Erythroblast (primary cell): ENCODE data around the gene SMIM23.
"Not testable (repeated sequence)": the region's sequence is repeated elsewhere in the genome, so short reads cannot be mapped to it uniquely, and the experiment has no call there.

ENCODE experiments used
- DNase-seq, 2 experiments: peaks; one replicate each; lab custom pipeline; 2025; lab: John Stamatoyannopoulos, UW
- GATA1 ChIP-seq: IDR thresholded peaks from 2 replicates; pipeline ENCODE4 v1.6.1; 2011; ENCODE audit warnings: low read depth, mild to moderate bottlenecking, control low read depth, low read length, moderate library complexity
- POLR2A ChIP-seq: IDR thresholded peaks from 2 replicates; pipeline ENCODE4 v1.6.1; 2011; ENCODE audit warnings: mild to moderate bottlenecking, low read length

The SMIM23 gene

DNA sequence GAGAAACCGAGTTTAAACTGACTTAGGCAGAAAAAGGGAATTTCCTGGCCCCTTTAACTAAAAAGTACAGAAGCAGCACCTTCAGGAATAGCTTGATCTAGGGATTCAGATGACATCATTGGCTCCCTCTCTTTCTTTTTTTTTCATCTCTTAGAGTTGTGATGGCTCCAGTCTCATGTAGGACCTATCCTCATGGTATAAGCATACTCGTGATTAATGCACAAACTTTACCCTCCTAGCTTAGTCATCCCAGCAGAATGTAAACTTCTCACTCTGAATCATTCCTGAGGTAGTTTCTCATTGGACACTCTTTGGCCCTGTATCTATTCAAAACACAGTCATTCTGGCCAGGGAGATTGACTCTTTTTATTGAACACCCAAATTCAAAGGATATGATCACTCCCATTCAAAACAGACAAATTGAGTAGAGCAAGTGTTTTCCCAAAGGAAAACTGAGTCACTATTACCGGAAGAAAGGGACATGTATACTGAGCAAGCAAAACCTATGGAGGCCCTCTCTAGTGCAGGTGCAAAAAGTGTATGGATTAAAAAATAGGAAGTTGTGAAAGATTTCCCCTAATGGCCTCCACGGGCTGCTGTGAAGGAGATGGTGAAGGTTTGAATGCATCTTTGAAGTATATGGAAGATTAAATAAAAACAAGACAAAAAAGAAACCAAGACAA lies 27.6 kb upstream of the SMIM23 start:
- TF ChIP-seq POLR2A (no peak), GATA1 (no peak)
- DNase-seq = no peak

GRCh38 chr5:171759777-171760176 lies 25.8 kb upstream of the SMIM23 start:
- TF ChIP-seq GATA1 = no peak
- TF ChIP-seq POLR2A = no peak
- DNase-seq = no peak

- TF ChIP-seq GATA1 = no peak
- no peak for TF ChIP-seq POLR2A
- no peak for DNase-seq
Observed at GRCh38 chr5:171762021-171762608, 23.5 kb upstream of the SMIM23 start.

- no peak for DNase-seq
- TF ChIP-seq POLR2A (no peak), GATA1 (no peak)
Observed at GRCh38 chr5:171762903-171763302, 22.7 kb upstream of the SMIM23 start.

GRCh38 chr5:171764265-171764664 lies 21.4 kb upstream of the SMIM23 start:
- DNase-seq = no peak
- TF ChIP-seq POLR2A = no peak
- no peak for TF ChIP-seq GATA1

- TF ChIP-seq GATA1 (no peak), POLR2A (no peak)
- DNase-seq = no peak
Observed at GRCh38 chr5:171766875-171767274, 18.7 kb upstream of the SMIM23 start.

GRCh38 chr5:171770153-171770552 lies 15.5 kb upstream of the SMIM23 start:
- DNase-seq = no peak
- no peak for TF ChIP-seq GATA1
- TF ChIP-seq POLR2A = no peak

GRCh38 chr5:171771856-171772255 lies 13.8 kb upstream of the SMIM23 start:
- no peak for DNase-seq
- TF ChIP-seq POLR2A (no peak), GATA1 (no peak)

DNA sequence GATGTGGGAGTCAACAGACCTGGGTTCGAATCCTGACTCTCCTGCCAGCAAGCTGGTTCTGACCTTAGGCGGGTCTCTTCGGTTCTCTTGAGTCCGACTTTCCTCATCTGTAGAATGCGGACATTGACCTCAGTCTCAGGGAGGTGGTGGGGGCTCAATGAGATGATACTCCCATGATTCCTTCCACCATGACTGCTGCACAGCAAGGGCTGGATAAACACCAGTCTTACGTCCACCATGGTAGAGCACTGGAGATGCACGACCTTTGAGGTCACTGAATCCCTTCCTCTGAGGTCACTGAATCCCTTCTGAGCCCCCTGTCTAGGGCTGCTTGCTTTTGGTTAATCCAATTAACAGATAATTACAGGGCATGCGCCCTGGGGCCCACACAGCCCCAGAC lies 12.5 kb upstream of the SMIM23 start:
- no peak for DNase-seq
- no peak for TF ChIP-seq POLR2A

DNA sequence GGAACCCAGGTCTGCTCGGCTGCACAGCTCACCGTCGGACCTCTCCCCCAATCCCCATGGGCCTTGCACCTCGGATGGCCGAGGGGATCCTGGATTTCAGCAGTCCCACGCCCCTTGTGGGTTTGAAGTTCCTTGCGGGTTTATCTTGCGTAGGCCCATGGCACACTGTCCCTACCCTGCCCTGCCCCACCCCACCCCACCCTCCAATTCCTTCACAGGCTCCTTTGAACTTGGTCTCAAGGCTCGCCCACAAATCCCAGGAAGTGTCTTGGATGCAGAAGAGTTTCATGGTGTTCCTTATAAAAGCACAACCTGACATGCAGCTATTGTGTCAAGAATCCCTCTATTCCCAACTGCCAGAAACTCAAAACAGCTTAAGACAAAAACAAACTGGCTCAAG lies 11.2 kb upstream of the SMIM23 start:
- TF ChIP-seq GATA1 = no peak
- no peak for TF ChIP-seq POLR2A
- no peak for DNase-seq

- DNase-seq = no peak
Observed at GRCh38 chr5:171776213-171776612, 9.4 kb upstream of the SMIM23 start.

GRCh38 chr5:171776770-171777759 lies 8.6 kb upstream of the SMIM23 start:
- DNase-seq = no peak
- TF ChIP-seq POLR2A (no peak), GATA1 (no peak)

More at GRCh38 chr5:171776213-171776612, 9.4 kb upstream of the SMIM23 start:
- TF ChIP-seq GATA1 (no peak), POLR2A (no peak)

DNA sequence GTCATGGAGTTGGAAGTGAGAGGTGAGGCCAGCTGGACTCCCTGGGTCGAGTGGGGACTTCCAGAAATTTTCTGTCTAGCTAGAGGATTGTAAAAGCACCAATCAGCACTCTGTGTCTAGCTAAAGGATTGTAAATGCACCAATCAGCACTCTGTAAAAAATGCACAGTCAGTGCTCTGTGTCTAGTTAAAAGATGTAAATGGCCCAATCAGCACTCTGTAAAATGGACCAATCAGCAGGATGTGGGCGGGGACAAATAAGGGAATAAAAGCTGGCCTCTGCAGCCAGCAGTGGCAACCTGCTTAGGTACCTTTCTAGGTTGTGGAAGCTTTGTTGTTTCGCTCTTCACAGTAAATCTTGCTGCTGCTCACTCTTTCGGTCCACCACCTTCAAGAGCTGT lies 3.9 kb upstream of the SMIM23 start:
- not testable (repeated sequence) for DNase-seq

- DNase-seq = no peak
- no peak for TF ChIP-seq GATA1
- no peak for TF ChIP-seq POLR2A
Observed at GRCh38 chr5:171782332-171782966, 3.2 kb upstream of the SMIM23 start.
